ENCODE results near the gene NMRK1. TPM values are rescaled to one million over a fixed set of nuclear protein-coding genes. Genes with fewer than 3 reads are reported as not detected.

NMRK1 gene
- total RNA-seq, 1 experiment from 2014 or later: 9.7 TPM

DNA sequence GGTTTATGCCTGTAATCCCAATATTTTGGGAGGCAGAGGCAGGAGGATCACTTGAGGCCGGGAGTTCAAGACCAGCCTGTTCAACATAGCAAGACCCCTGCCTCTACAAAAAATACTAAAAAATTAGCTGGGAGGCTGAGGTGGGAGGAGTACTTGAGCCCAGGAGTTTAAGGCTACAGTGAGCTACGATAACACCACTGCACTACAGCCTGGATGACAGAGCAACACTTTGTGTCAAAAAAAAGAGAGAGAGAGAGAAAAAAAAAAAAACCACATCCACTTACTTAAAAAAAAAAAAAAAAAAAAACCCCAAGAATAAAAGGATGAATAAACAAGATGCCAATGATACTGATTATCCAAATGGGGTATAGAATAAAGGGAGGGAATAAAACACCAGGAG lies 74.2 kb downstream of the NMRK1 start:
- Histone ChIP-seq H3K9me2 (replicated peaks; ENCODE audit: low read length) (no peaks in the 10 kb centered on the region), H3K9ac (ENCODE audit: low read length) (no peak overlapping the region), H3K4me3 (ENCODE audit: low read length) (no peak overlapping the region), H2AFZ (ENCODE audit: low read length) (no peak overlapping the region), H3K4me2 (ENCODE audit: low read length) (no peak overlapping the region), H3K9me3 (ENCODE audit: low read length) (no peaks in the 10 kb centered on the region), H4K20me1 (ENCODE audit: low read length) (no peaks in the 10 kb centered on the region), H3K4me1 (ENCODE audit: insufficient read depth, low read length) (no peaks in the 10 kb centered on the region), H3K36me3 (ENCODE audit: low read depth, low read length) (no peaks in the 10 kb centered on the region), H3F3A (ENCODE audit: low read length, unreplicated experiment) (no peaks in the 10 kb centered on the region), H3K27ac (ENCODE audit: low read length) (no peak overlapping the region), H3K79me2 (ENCODE audit: low read length) (peaks cover 6% of the 10 kb centered on the region; the same call in 1 of the 2 replicates), H3K27me3 (ENCODE audit: low read length) (no peaks in the 10 kb centered on the region)
- intact Hi-C loops (cut with micrococcal nuclease): no loop called here
- ChIA-PET CTCF (interaction anchor here (0.6 kb wide), 1 partner anchor 13 kb away, joined by 4 read pairs; no protein-coding TSS in a partner anchor), POLR2A (ENCODE audit: unreplicated experiment) (interaction anchor here (0.6 kb wide), 1 partner anchor 59 kb away, joined by 3 read pairs; no protein-coding TSS in a partner anchor)
- no TSS peak for BruUV-seq (replicated peaks)
- DNase-seq (no peak), ATAC-seq (no peak)
- no peak for TF ChIP-seq CTCF (conservative IDR thresholded peaks at IDR 0.05; ENCODE audit: low read depth, low read length)
- no peak for TF ChIP-seq EZH2 (IDR thresholded peaks at IDR 0.05; ENCODE audit: low read length, unreplicated experiment)
- TF ChIP-seq EZH2phosphoT487 (IDR thresholded peaks at IDR 0.05; ENCODE audit: borderline replicate concordance, low read length): no peak

Other genes starting within 250 kb of the NMRK1 start
- not detected in 2 replicates for gene TRPM6, start 200.2 kb downstream of the NMRK1 start, total RNA-seq (2014; rRNA removed)
- gene C9orf40, start 135.2 kb downstream of the NMRK1 start, total RNA-seq (2014; rRNA removed): 4.7 and 7.7 TPM in 2 replicates
- 20.4 and 28.9 TPM in 2 replicates for gene CARNMT1, start 59.9 kb downstream of the NMRK1 start, total RNA-seq (2014; rRNA removed)
- gene OSTF1, start 359 bp upstream of the NMRK1 start, total RNA-seq (2014; rRNA removed): 25.8 and 26.5 TPM in 2 replicates